Neural cell (in vitro differentiated cells): Measurements from ENCODE around the gene TMEM218. TPM values are rescaled to one million over a fixed set of nuclear protein-coding genes. Genes with fewer than 3 reads are reported as not detected.

Experiments
- H2AFZ ChIP-seq: fragments of 200-600, 300-800 bp; sonication (generic), shearing (Covaris generic); 2 replicates; pipeline ENCODE4 v1.6.0; 2014; ENCODE audit warnings: low read depth, mild to moderate bottlenecking, antibody characterized with exemption, low read length, moderate library complexity
- H3F3A ChIP-seq: fragments of 200-600 bp; shearing (Covaris generic); 2 replicates; pipeline ENCODE4 v1.6.1; 2016; ENCODE audit warnings: mild to moderate bottlenecking, moderate library complexity, mixed read lengths, antibody characterized with exemption, low read length; ENCODE audit not compliant: insufficient read depth, poor library complexity, severe bottlenecking
- H3K27ac ChIP-seq: fragments of 200-600, 300-800 bp; sonication (generic), shearing (Covaris generic); 2 replicates; pipeline ENCODE4 v1.5.1; 2014; ENCODE audit warnings: mild to moderate bottlenecking, low read length, moderate library complexity
- H3K27me3 ChIP-seq: fragments of 300-800, 200-600 bp; sonication (generic), shearing (Covaris generic); 2 replicates; pipeline ENCODE4 v1.6.0; 2014; ENCODE audit warnings: mild to moderate bottlenecking, low read depth, low read length, moderate library complexity; ENCODE audit not compliant: insufficient read depth
- H3K36me3 ChIP-seq: fragments of 300-800, 200-600 bp; sonication (generic), shearing (Covaris generic); 2 replicates; pipeline ENCODE4 v1.5.1; 2014; ENCODE audit warnings: mild to moderate bottlenecking, antibody characterized with exemption, low read length, moderate library complexity; ENCODE audit not compliant: insufficient read depth
- H3K4me2 ChIP-seq: fragments of 300-800, 200-600 bp; sonication (generic), shearing (Covaris generic); 2 replicates; pipeline ENCODE4 v1.6.0; 2014; ENCODE audit warnings: mild to moderate bottlenecking, low read length
- H3K4me3 ChIP-seq: fragments of 300-800, 200-600 bp; sonication (generic), shearing (Covaris generic); 2 replicates; pipeline ENCODE4 v1.5.1; 2014; ENCODE audit warnings: mild to moderate bottlenecking, low read length, moderate library complexity
- H3K79me2 ChIP-seq: fragments of 200-600 bp; shearing (Covaris generic); replicated peaks from 2 replicates; pipeline ENCODE4 v1.6.0; 2014; ENCODE audit warnings: mild to moderate bottlenecking, low read length, moderate library complexity; ENCODE audit not compliant: insufficient read depth
- H3K9ac ChIP-seq: fragments of 300-800, 200-600 bp; sonication (generic), shearing (Covaris generic); 2 replicates; pipeline ENCODE4 v1.6.1; 2016; ENCODE audit warnings: mild to moderate bottlenecking, low read length, mixed read lengths
- H3K9me2 ChIP-seq: fragments of 200-600 bp; shearing (Covaris generic); 2 replicates; pipeline ENCODE4 v1.6.1; 2016; ENCODE audit warnings: mild to moderate bottlenecking, low read length, mixed read lengths; ENCODE audit not compliant: insufficient read depth
- H3K9me3 ChIP-seq: fragments of 200-600, 300-800 bp; sonication (generic), shearing (Covaris generic); 2 replicates; pipeline ENCODE4 v1.6.1; 2016; ENCODE audit warnings: mild to moderate bottlenecking, mixed run types, low read length, moderate library complexity, mixed read lengths
- H4K20me1 ChIP-seq: fragments of 200-600 bp; shearing (Covaris generic); 2 replicates; pipeline ENCODE4 v1.6.1; 2016; ENCODE audit warnings: mild to moderate bottlenecking, mixed run types; ENCODE audit not compliant: insufficient read depth
- CTCF ChIP-seq: fragments of 450-650 bp; IDR thresholded peaks from 2 replicates; pipeline ENCODE4 v1.5.1; 2014; ENCODE audit warnings: antibody characterized with exemption, mild to moderate bottlenecking, moderate library complexity; ENCODE audit not compliant: poor library complexity, severe bottlenecking
- EP300 ChIP-seq: fragments of 450-650 bp; conservative IDR thresholded peaks from 2 replicates; pipeline ENCODE4 v1.6.1; 2014; ENCODE audit warnings: antibody characterized with exemption, mild to moderate bottlenecking, moderate library complexity; ENCODE audit not compliant: poor library complexity, severe bottlenecking
- EZH2 ChIP-seq: fragments of 200-600, 300-800 bp; shearing (Covaris generic), sonication (generic); IDR thresholded peaks from 2 replicates; pipeline ENCODE4 v1.6.1; 2014; ENCODE audit warnings: antibody characterized with exemption, low read length, borderline replicate concordance, mild to moderate bottlenecking; ENCODE audit not compliant: insufficient read depth, poor library complexity, severe bottlenecking
- MXI1 ChIP-seq: fragments of 450-650 bp; conservative IDR thresholded peaks from 2 replicates; pipeline ENCODE4 v1.6.1; 2014; ENCODE audit warnings: antibody characterized with exemption, mild to moderate bottlenecking; ENCODE audit not compliant: poor library complexity, severe bottlenecking
- POLR2AphosphoS5 ChIP-seq: IDR thresholded peaks from 2 replicates; pipeline ENCODE4 v1.6.1; 2012
- RAD21 ChIP-seq: fragments of 450-650 bp; conservative IDR thresholded peaks from 2 replicates; pipeline ENCODE4 v1.6.1; 2014; ENCODE audit warnings: antibody characterized with exemption, mild to moderate bottlenecking, moderate library complexity
- REST ChIP-seq: IDR thresholded peaks from 2 replicates; pipeline ENCODE4 v1.6.1; 2012; ENCODE audit warnings: borderline replicate concordance
- SMC3 ChIP-seq: fragments of 450-650 bp; conservative IDR thresholded peaks from 2 replicates; pipeline ENCODE4 v1.6.1; 2014; ENCODE audit warnings: antibody characterized with exemption, mild to moderate bottlenecking, moderate library complexity; ENCODE audit not compliant: poor library complexity
- TAF1 ChIP-seq: IDR thresholded peaks from 2 replicates; pipeline ENCODE4 v1.6.1; 2012; ENCODE audit warnings: low read depth
- polyA plus RNA-seq: library from polyadenylated mRNA; depleted of rRNA; stranded (reverse); fragments of >200 nt; gene quantifications from 2 replicates; pipeline ENCODE4 v1.2.3, GENCODE V29; 2014

TMEM218 gene
- polyA plus RNA-seq, 1 donor from 2014 or later = 70.0 TPM

GRCh38 chr11:125078016-125078415 lies 33.4 kb downstream of the TMEM218 start:
- no peak overlapping the region for H3K4me2 ChIP-seq
- H3K9ac ChIP-seq = no peak overlapping the region
- TF ChIP-seq RAD21 (no peak), EZH2 (no peak)
- H3K9me2 ChIP-seq = no peaks in the 10 kb centered on the region
- no peaks in the 10 kb centered on the region for H3K9me3 ChIP-seq
- no peaks in the 10 kb centered on the region for H4K20me1 ChIP-seq
- H3K27me3 ChIP-seq = no peaks in the 10 kb centered on the region
- no peak overlapping the region for H3K4me3 ChIP-seq
- no peaks in the 10 kb centered on the region for H3K36me3 ChIP-seq
- no peaks in the 10 kb centered on the region for H3K79me2 ChIP-seq
- no peak overlapping the region for H3K27ac ChIP-seq
- no peak overlapping the region for H2AFZ ChIP-seq
- no peaks in the 10 kb centered on the region for H3F3A ChIP-seq

- no peak overlapping the region for H3K4me3 ChIP-seq
- no peaks in the 10 kb centered on the region for H3K36me3 ChIP-seq
- TF ChIP-seq RAD21 = no peak
- TF ChIP-seq POLR2AphosphoS5 = no peak
- TF ChIP-seq MXI1 = no peak
- TF ChIP-seq EZH2 = no peak
- TF ChIP-seq EP300 = no peak
- TF ChIP-seq CTCF = no peak
- TF ChIP-seq REST = no peak
- TF ChIP-seq TAF1 = no peak
- TF ChIP-seq SMC3 = no peak
- H3K27me3 ChIP-seq = no peaks in the 10 kb centered on the region
- H3K9ac ChIP-seq = no peak overlapping the region
- no peaks in the 10 kb centered on the region for H3F3A ChIP-seq
- H3K9me2 ChIP-seq = no peaks in the 10 kb centered on the region
- H3K27ac ChIP-seq = no peak overlapping the region
- H4K20me1 ChIP-seq = no peaks in the 10 kb centered on the region
- H3K9me3 ChIP-seq = no peaks in the 10 kb centered on the region
- H3K4me2 ChIP-seq = no peak overlapping the region
- no peak overlapping the region for H2AFZ ChIP-seq
- H3K79me2 ChIP-seq = no peaks in the 10 kb centered on the region
Observed at GRCh38 chr11:125076378-125076945, 35.0 kb downstream of the TMEM218 start.
